Colonic mucosa (tissue), 4 donors: ENCODE results near the gene ZFAND6. TPM values are rescaled to one million over a fixed set of nuclear protein-coding genes. Genes with fewer than 3 reads are reported as not detected.

Source experiments
- DNase-seq: peaks from one replicate; pipeline ENCODE4 v3.0.0-alpha.2; 2020
- H3K27ac ChIP-seq: fragments of 200-600 bp; one replicate; pipeline ENCODE4 v1.8.0; 2021
- H3K27me3 ChIP-seq: fragments of 200-600 bp; one replicate; pipeline ENCODE4 v1.8.0; 2021
- H3K36me3 ChIP-seq: fragments of 200-600 bp; one replicate; pipeline ENCODE4 v1.8.0; 2021
- H3K4me1 ChIP-seq: fragments of 200-600 bp; one replicate; pipeline ENCODE4 v1.8.0; 2021; ENCODE audit warnings: mild to moderate bottlenecking
- H3K4me3 ChIP-seq: fragments of 200-600 bp; one replicate; pipeline ENCODE4 v1.8.0; 2021
- H3K9ac ChIP-seq, 2 donors: one replicate each; pipeline ENCODE4 v1.7.0; 2013; ENCODE audit warnings: control low read depth in 2 of 2, low read depth in 2 of 2, low read length in 2 of 2
- H3K9me3 ChIP-seq: fragments of 200-600 bp; one replicate; pipeline ENCODE4 v1.8.0; 2021
- intact Hi-C: fragments of 100-400 bp; cut with DNase I; formaldehyde crosslinking; loops from one replicate; pipeline ENCODE4 v1.14.1; 2022
- total RNA-seq, 2 donors: library from RNA; stranded (reverse); fragmentation: NEBNext Ultra II Directional in 1 of 2; extraction: Animal tissue kit (Norgen Biotek cat#: 25700) in 1 of 2; gene quantifications; one replicate each; pipeline ENCODE4 v1.2.1, GENCODE V29; 2021
- TF ChIP-seq, protein P1 (sequence below): fragments of 200-600 bp; IDR thresholded peaks from one replicate; pipeline ENCODE4 v1.8.0; 2022; ENCODE audit warnings: antibody characterized with exemption, mild to moderate bottlenecking
- donor health status: healthy.
- donor health status: DM: no; HTN: no; CAD: no.
- donor health status: DM: no; HTN: no; CAD: no.

The ZFAND6 gene
- total RNA-seq, 2 donors from 2014 or later, result 56.0 to 82.4 TPM

DNA sequence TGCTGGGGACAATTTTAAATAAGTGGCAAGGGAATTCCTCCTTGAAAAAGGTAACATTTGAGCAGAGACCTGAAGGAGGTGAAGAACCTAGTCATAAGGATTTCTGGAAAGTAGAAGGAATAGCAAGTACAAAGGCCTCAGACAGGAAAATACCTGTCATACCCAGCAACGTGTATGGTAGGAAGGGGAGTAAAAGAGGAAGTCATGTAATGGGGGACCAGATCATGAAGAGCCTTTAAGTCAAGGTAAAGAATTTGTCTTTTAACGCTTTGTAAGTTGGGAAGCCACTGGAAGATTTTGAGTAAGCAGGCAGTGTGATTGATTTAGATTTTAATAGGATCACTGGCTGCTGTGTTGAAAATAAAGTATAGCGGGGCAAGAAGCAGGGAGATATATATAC, 49.9 kb downstream of the ZFAND6 start:
- H3K36me3 ChIP-seq, result no peaks in the 10 kb centered on the region
- no peak overlapping the region for H3K4me3 ChIP-seq
- intact Hi-C loops, result no loop called here
- DNase-seq, result no peak
- H3K27ac ChIP-seq, result no peak overlapping the region
- TF ChIP-seq, protein P1, sequence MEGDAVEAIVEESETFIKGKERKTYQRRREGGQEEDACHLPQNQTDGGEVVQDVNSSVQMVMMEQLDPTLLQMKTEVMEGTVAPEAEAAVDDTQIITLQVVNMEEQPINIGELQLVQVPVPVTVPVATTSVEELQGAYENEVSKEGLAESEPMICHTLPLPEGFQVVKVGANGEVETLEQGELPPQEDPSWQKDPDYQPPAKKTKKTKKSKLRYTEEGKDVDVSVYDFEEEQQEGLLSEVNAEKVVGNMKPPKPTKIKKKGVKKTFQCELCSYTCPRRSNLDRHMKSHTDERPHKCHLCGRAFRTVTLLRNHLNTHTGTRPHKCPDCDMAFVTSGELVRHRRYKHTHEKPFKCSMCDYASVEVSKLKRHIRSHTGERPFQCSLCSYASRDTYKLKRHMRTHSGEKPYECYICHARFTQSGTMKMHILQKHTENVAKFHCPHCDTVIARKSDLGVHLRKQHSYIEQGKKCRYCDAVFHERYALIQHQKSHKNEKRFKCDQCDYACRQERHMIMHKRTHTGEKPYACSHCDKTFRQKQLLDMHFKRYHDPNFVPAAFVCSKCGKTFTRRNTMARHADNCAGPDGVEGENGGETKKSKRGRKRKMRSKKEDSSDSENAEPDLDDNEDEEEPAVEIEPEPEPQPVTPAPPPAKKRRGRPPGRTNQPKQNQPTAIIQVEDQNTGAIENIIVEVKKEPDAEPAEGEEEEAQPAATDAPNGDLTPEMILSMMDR, result no peak
- H3K4me1 ChIP-seq, result peaks cover 8% of the 10 kb centered on the region
- H3K27me3 ChIP-seq, result no peaks in the 10 kb centered on the region
- H3K9ac ChIP-seq, result no peak overlapping the region
- no peaks in the 10 kb centered on the region for H3K9me3 ChIP-seq

DNA sequence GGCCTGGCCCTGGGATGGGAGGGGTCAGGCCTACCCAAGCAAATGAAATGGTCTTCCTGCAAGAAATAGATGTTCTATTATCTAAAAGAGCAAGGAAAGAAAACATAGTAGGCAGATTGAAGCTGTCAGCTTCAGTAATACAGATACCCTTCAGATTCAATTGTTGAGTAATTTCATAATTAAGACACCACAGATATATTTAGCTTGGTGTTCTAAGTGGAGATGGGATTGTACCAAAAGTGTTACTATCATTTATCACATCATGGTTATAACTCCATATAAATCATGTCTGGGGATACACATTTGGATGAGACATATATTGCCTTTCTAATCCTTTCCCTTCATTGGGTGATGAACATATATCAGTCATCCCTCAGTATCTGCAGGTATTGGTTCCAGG, 51.4 kb downstream of the ZFAND6 start:
- H3K4me3 ChIP-seq, result no peak overlapping the region
- DNase-seq, result no peak
- H3K27me3 ChIP-seq, result no peaks in the 10 kb centered on the region
- intact Hi-C loops, result no loop called here
- no peak overlapping the region for H3K9ac ChIP-seq
- no peaks in the 10 kb centered on the region for H3K36me3 ChIP-seq
- H3K9me3 ChIP-seq, result no peaks in the 10 kb centered on the region
- H3K27ac ChIP-seq, result no peak overlapping the region
- TF ChIP-seq, protein P1, result no peak
- no peaks in the 10 kb centered on the region for H3K4me1 ChIP-seq

DNA sequence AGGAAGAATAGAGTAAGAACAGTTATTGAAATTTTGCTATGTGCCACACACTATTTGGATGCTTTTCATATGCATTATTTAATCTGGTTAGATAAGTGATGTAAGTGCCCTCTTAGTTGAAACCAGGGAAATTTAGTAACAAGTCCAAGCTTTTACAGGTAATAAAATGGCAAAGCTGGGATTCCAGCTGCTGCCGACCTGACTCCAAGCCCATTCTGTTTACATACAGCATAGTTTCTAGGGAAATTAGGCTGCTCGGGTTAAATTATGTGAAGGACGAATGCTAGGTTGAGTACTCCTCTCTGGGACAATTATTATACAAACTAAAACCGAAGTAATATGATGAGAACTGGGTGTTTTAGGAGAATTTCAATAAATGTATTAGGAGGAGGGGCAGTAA, 54.6 kb downstream of the ZFAND6 start:
- TF ChIP-seq, protein P1, result no peak
- Histone ChIP-seq H3K4me1 (no peaks in the 10 kb centered on the region), H3K4me3 (no peak overlapping the region), H3K36me3 (no peaks in the 10 kb centered on the region), H3K27me3 (no peaks in the 10 kb centered on the region), H3K9ac (no peak overlapping the region), H3K9me3 (no peaks in the 10 kb centered on the region), H3K27ac (no peak overlapping the region)
- intact Hi-C loops, result no loop called here
- no peak for DNase-seq

DNA sequence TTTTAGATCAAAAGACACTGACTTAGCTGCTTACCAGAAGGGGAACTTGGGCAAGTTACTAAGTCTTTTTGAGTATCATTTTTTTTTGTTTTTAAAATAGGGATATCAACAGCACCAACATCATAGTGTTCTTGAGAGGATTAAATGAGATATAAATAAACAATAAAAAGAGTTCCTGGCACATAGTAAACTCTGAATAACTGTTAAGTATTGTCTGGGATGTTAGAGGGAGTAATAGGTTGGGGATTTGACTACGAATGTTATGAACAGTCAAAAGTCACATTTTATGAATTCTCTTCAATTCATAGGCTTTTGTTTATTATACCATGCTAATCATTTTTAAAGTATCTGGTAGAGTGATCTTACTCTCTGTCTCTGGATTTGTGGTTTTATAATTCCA, 55.5 kb downstream of the ZFAND6 start:
- intact Hi-C loops, result no loop called here

DNA sequence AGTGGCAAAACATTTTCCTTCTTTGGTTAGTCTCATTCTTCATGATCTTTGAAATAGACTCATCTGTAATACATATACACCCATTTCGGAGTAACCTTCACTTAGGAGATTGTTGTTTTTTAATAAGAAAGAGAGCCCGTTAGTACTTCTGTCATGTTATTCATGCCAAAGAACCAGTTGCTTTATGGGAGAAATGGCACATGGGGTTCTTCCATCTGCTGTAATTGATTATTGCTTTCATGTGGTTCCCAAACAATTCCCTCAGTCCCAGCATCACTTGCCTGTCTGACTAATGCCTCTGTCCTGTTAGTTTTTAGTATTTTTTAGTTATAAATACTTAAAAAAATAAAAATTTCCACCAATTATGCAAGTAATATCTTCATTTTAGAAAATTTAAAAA, 59.5 kb downstream of the ZFAND6 start:
- no peaks in the 10 kb centered on the region for H3K27me3 ChIP-seq

More for the DNA sequence above, 55.5 kb downstream of the ZFAND6 start:
- Histone ChIP-seq H3K27me3 (no peaks in the 10 kb centered on the region), H3K4me3 (no peak overlapping the region), H3K36me3 (no peaks in the 10 kb centered on the region), H3K9me3 (no peaks in the 10 kb centered on the region), H3K27ac (no peak overlapping the region), H3K9ac (no peak overlapping the region), H3K4me1 (no peaks in the 10 kb centered on the region)
- no peak for DNase-seq
- TF ChIP-seq, protein P1, result no peak

More for the DNA sequence above, 59.5 kb downstream of the ZFAND6 start:
- Histone ChIP-seq H3K9ac (no peak overlapping the region), H3K27ac (no peak overlapping the region), H3K9me3 (no peaks in the 10 kb centered on the region), H3K4me3 (no peak overlapping the region), H3K4me1 (no peaks in the 10 kb centered on the region), H3K36me3 (no peaks in the 10 kb centered on the region)
- DNase-seq, result no peak
- intact Hi-C loops, result no loop called here
- TF ChIP-seq, protein P1, result no peak
